Nephron progenitor cell (in vitro differentiated cells): Measurements from ENCODE around the gene EML2.
A peak's percentile ranks its signal among the peaks of the same experiment; 100 is the strongest.

Source experiments
- DNase-seq: peaks from one replicate; pipeline ENCODE4 v3.0.0; 2021
- H3K27ac Mint-ChIP-seq: 2 replicates; pipeline ENCODE4 v1.8.0; 2021; ENCODE audit warnings: mild to moderate bottlenecking, moderate library complexity, mixed read lengths
- H3K27me3 Mint-ChIP-seq: 2 replicates; pipeline ENCODE4 v1.8.0; 2021; ENCODE audit warnings: mild to moderate bottlenecking, low read depth, mixed read lengths; ENCODE audit not compliant: poor library complexity
- H3K36me3 Mint-ChIP-seq: 2 replicates; pipeline ENCODE4 v1.8.0; 2021; ENCODE audit warnings: low read depth, mixed read lengths
- H3K4me1 Mint-ChIP-seq: 2 replicates; pipeline ENCODE4 v1.8.0; 2021; ENCODE audit warnings: mixed read lengths
- H3K4me3 Mint-ChIP-seq: 2 replicates; pipeline ENCODE4 v1.8.0; 2021; ENCODE audit warnings: mild to moderate bottlenecking, moderate library complexity, mixed read lengths
- H3K9me3 Mint-ChIP-seq: 2 replicates; pipeline ENCODE4 v1.8.0; 2021; ENCODE audit warnings: mild to moderate bottlenecking, moderate library complexity, mixed read lengths
- TF ChIP-seq, protein P1 (sequence below): fragments of 200-600 bp; sonication (generic); IDR thresholded peaks from 2 replicates; pipeline ENCODE4 v1.5.0; 2021; ENCODE audit warnings: antibody characterized with exemption

EML2 gene

GRCh38 chr19:45560686-45561085 lies 78.5 kb downstream of the EML2 start:
- Mint-ChIP-seq H3K27me3 (peaks cover 3% of the 10 kb centered on the region), H3K36me3 (peaks cover 5% of the 10 kb centered on the region), H3K4me1 (peaks cover 18% of the 10 kb centered on the region), H3K27ac (peak overlapping the region; percentile 89), H3K9me3 (no peaks in the 10 kb centered on the region), H3K4me3 (no peak overlapping the region)
- TF ChIP-seq, protein P1, sequence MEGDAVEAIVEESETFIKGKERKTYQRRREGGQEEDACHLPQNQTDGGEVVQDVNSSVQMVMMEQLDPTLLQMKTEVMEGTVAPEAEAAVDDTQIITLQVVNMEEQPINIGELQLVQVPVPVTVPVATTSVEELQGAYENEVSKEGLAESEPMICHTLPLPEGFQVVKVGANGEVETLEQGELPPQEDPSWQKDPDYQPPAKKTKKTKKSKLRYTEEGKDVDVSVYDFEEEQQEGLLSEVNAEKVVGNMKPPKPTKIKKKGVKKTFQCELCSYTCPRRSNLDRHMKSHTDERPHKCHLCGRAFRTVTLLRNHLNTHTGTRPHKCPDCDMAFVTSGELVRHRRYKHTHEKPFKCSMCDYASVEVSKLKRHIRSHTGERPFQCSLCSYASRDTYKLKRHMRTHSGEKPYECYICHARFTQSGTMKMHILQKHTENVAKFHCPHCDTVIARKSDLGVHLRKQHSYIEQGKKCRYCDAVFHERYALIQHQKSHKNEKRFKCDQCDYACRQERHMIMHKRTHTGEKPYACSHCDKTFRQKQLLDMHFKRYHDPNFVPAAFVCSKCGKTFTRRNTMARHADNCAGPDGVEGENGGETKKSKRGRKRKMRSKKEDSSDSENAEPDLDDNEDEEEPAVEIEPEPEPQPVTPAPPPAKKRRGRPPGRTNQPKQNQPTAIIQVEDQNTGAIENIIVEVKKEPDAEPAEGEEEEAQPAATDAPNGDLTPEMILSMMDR = no peak
- no peak for DNase-seq

DNA sequence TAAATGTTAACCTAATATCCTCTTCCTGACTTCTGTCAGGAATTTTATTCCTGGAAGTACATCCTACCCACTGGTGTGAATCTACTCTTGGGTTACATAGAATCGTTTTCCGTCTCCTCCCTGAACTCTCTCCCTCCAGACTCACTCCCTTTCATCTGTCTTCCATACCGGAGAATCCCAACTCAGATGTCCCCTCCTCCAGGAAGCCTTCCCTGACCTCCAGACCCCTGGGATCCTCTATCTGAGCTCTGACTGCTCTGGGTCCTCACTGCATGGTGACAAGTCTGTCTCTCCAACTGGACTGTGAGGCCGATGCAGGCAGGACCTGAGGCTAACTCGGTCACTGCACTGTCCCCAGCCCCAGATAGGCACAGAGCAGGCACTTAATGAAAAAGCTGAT lies 79.2 kb downstream of the EML2 start:
- H3K4me1 Mint-ChIP-seq = peaks cover 18% of the 10 kb centered on the region
- peaks cover 5% of the 10 kb centered on the region for H3K36me3 Mint-ChIP-seq
- peak overlapping the region; percentile 34 for H3K27ac Mint-ChIP-seq
- H3K4me3 Mint-ChIP-seq = no peak overlapping the region
- TF ChIP-seq, protein P1 = no peak
- no peaks in the 10 kb centered on the region for H3K9me3 Mint-ChIP-seq
- H3K27me3 Mint-ChIP-seq = peaks cover 3% of the 10 kb centered on the region
- DNase-seq = no peak
